LNCaP clone FGC (cell line): Measurements from ENCODE around the gene USP37.

ENCODE experiments used
- DNase-seq: peaks from one replicate; pipeline ENCODE4 v3.0.0-alpha.2; 2011; ENCODE audit warnings: low read depth
- H3K4me3 ChIP-seq: 2 replicates; pipeline ENCODE4 v1.5.1; 2011; ENCODE audit warnings: mild to moderate bottlenecking, low read depth, low read length, control low read depth
- CTCF ChIP-seq: IDR thresholded peaks from 2 replicates; pipeline ENCODE4 v1.5.1; 2012; ENCODE audit warnings: mild to moderate bottlenecking; ENCODE audit not compliant: control insufficient read depth, insufficient read depth; ENCODE audit errors: extremely low read depth

USP37 gene

DNA sequence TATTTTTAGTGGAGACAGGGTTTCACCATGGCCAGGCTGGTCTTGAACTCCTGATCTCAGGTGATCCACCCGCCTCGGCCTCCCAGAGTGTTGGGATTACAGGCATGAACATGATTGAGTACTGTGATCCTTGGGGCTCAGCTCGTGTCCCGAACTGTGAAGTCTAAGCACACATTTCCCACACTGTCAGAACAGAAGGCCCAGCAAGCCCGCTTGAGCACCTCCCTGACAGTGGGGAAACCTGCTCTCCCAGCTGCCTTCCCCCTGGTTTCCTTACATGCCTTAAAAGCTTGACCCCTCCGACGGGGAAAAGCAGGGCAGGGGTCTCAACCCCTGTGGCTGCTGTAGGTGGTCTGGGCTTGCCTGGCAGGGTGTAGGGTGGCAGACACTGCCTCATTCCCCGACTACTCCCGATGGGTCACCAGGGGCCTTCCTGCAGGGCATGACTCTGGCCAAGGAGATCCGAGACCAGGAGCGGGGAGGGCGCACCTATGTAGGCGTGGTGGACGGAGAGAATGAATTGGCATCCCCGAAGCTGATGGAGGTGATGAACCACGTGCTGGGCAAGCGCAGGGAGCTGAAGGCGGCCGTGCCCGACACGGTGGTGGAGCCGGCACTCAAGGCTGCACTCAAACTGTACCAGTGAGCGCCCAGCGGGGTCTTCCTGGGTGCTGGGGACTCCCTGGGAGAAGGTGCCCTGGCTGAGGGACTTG is 139.1 kb downstream of the USP37 start:
- no peak for TF ChIP-seq CTCF
- DNase-seq = no peak
- no peak overlapping the region for H3K4me3 ChIP-seq

DNA sequence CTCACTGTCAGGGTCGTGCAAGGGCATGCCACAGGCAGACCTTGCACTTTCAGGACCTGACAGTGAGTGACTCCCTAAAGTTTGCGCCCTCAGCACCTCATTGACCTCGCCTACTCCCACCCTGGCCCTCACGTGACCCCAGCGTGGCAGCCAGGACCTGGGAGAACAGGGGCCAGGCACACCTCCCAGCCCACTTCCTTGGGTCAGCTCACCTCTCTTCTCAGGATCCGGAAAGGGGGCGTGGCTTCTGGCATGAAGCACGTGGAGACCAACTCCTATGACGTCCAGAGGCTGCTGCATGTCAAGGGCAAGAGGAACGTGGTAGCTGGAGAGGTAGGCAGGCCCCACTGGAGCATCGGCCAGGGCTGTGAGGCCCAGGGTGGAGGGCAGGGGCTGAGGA is 140.4 kb downstream of the USP37 start:
- no peak for TF ChIP-seq CTCF
- no peak overlapping the region for H3K4me3 ChIP-seq
- DNase-seq = no peak

DNA sequence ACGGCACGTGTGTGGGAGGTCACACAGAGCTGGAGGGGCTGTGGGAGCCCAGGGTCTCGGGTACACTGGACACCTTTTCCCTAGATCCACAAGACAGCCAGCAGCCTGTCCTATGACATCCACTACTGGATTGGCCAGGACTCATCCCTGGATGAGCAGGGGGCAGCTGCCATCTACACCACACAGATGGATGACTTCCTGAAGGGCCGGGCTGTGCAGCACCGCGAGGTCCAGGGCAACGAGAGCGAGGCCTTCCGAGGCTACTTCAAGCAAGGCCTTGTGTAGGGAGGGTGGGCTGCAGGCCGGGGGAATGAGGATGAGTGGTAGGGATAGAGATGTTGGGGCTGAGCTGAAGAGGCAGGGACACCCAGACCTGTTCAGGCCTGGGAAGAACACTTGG is 142.6 kb downstream of the USP37 start:
- DNase-seq = no peak
- TF ChIP-seq CTCF = no peak
- H3K4me3 ChIP-seq = no peak overlapping the region

- no peak for DNase-seq
- H3K4me3 ChIP-seq = no peak overlapping the region
- TF ChIP-seq CTCF = no peak
These were observed 144.6 kb downstream of the USP37 start for GRCh38 chr2:218423584-218423983.

DNA sequence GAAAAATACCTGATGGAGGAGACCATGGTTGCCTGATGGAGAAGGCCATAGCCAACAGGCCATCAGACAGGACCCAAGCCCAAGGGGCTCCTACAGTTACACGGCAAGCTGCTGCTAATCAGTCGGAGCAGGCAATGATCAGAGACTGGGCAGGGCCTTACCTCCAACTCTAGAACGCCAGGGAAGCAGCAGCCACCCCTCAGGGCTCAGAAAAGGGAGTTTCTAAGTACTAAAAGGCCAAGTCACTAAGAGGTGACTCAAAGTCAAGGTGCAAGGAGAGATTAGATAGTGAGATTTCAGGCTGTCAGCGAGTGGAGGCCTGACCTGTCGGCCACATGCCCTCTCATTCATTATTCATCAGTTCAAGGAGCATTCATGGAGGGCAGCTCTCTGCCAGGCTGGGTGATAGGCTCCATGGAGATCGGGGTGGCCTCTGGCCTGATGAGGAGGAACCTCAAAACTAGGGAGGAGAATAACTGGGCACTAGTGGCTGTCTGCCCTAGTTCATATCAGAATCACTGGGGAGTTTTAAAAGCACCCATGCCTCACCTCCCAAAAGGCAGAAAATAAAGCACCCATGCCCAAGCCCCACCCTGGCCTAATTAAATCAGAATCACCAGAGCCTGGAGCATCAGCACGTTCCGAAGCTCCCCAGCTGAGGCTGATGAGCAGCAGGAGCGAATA is 145.6 kb downstream of the USP37 start:
- TF ChIP-seq CTCF = no peak
- no peak overlapping the region for H3K4me3 ChIP-seq
- DNase-seq = no peak

DNA sequence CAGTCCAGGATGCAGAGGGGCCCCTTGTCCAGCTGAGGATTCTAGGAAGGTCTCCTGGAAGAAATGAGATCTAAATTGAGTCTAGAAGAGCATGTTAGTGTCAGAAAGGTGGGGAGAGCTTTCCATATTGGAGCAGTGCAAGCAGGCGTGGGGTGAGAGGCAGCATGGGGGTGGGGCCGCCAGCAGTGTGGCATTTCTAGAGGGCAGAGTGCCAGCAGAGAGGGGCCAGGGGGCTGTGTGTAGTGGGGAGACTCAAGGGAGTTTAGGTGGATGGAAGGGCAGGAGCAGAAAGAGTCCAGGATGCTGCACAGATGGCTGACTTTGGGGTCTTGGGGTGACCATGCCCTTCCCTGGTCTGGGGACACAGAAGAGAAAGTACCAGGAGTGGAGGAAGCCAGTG is 147.1 kb downstream of the USP37 start:
- DNase-seq = no peak
- no peak overlapping the region for H3K4me3 ChIP-seq
- TF ChIP-seq CTCF = no peak
